ENCODE results near the gene GDF10. TPM values are rescaled to one million over a fixed set of nuclear protein-coding genes. Genes with fewer than 3 reads are reported as not detected.

The GDF10 gene
- total RNA-seq, 1 donor = under 0.01 TPM

GRCh38 chr10:47256751-47257336, 43.2 kb upstream of the GDF10 start:
- no peak for DNase-seq (ENCODE audit: insufficient read length, low spot score, missing footprints)
- Histone ChIP-seq H3K4me1 (ENCODE audit: insufficient read depth, low read length) (peaks cover 21% of the 10 kb centered on the region), H2AFZ (ENCODE audit: low read length) (no peak overlapping the region), H3K79me2 (ENCODE audit: insufficient read depth, low read length) (no peaks in the 10 kb centered on the region), H3K9me3 (ENCODE audit: low read depth, low read length) (no peaks in the 10 kb centered on the region), H3K27ac (ENCODE audit: low read depth, low read length) (no peak overlapping the region), H3K36me3 (ENCODE audit: insufficient read depth, low read length) (no peaks in the 10 kb centered on the region), H3K27me3 (ENCODE audit: insufficient read depth, low read length) (peaks cover 22% of the 10 kb centered on the region), H4K20me1 (ENCODE audit: insufficient read depth, low read length) (no peaks in the 10 kb centered on the region), H3K4me2 (ENCODE audit: insufficient read depth, low read length) (no peak overlapping the region), H3K4me3 (ENCODE audit: insufficient read depth, low read length) (no peak overlapping the region)
- TF ChIP-seq CTCF (IDR thresholded peaks at IDR 0.05; ENCODE audit: extremely low read depth, low read depth, low read length) = no peak

- peak; percentile 72 for DNase-seq (ENCODE audit: insufficient read length, low spot score, missing footprints)
- Histone ChIP-seq H3K4me3 (ENCODE audit: insufficient read depth, low read length) (no peak overlapping the region), H3K9me3 (ENCODE audit: low read depth, low read length) (no peaks in the 10 kb centered on the region), H3K79me2 (ENCODE audit: insufficient read depth, low read length) (no peaks in the 10 kb centered on the region), H3K27me3 (ENCODE audit: insufficient read depth, low read length) (peaks cover 20% of the 10 kb centered on the region), H3K36me3 (ENCODE audit: insufficient read depth, low read length) (no peaks in the 10 kb centered on the region), H3K4me1 (ENCODE audit: insufficient read depth, low read length) (peaks cover 25% of the 10 kb centered on the region), H3K27ac (ENCODE audit: low read depth, low read length) (no peak overlapping the region), H2AFZ (ENCODE audit: low read length) (no peak overlapping the region), H3K4me2 (ENCODE audit: insufficient read depth, low read length) (peak overlapping the region; percentile 55), H4K20me1 (ENCODE audit: insufficient read depth, low read length) (no peaks in the 10 kb centered on the region)
- no peak for TF ChIP-seq CTCF (IDR thresholded peaks at IDR 0.05; ENCODE audit: extremely low read depth, low read depth, low read length)
These were observed 42.4 kb upstream of the GDF10 start for GRCh38 chr10:47257396-47258120.

GRCh38 chr10:47258921-47259320, 41.1 kb upstream of the GDF10 start:
- Histone ChIP-seq H3K27ac (ENCODE audit: low read depth, low read length) (no peak overlapping the region), H3K9me3 (ENCODE audit: low read depth, low read length) (no peaks in the 10 kb centered on the region), H4K20me1 (ENCODE audit: insufficient read depth, low read length) (no peaks in the 10 kb centered on the region), H2AFZ (ENCODE audit: low read length) (no peak overlapping the region), H3K4me1 (ENCODE audit: insufficient read depth, low read length) (peaks cover 18% of the 10 kb centered on the region), H3K27me3 (ENCODE audit: insufficient read depth, low read length) (peaks cover 20% of the 10 kb centered on the region), H3K79me2 (ENCODE audit: insufficient read depth, low read length) (no peaks in the 10 kb centered on the region), H3K36me3 (ENCODE audit: insufficient read depth, low read length) (no peaks in the 10 kb centered on the region), H3K4me2 (ENCODE audit: insufficient read depth, low read length) (no peak overlapping the region), H3K4me3 (ENCODE audit: insufficient read depth, low read length) (no peak overlapping the region)
- no peak for TF ChIP-seq CTCF (IDR thresholded peaks at IDR 0.05; ENCODE audit: extremely low read depth, low read depth, low read length)
- no peak for DNase-seq (ENCODE audit: insufficient read length, low spot score, missing footprints)

- H3K4me3 ChIP-seq (ENCODE audit: insufficient read depth, low read length) = no peak overlapping the region
- TF ChIP-seq CTCF (IDR thresholded peaks at IDR 0.05; ENCODE audit: extremely low read depth, low read depth, low read length) = no peak
- no peak overlapping the region for H3K27ac ChIP-seq (ENCODE audit: low read depth, low read length)
- H3K36me3 ChIP-seq (ENCODE audit: insufficient read depth, low read length) = no peaks in the 10 kb centered on the region
- H3K79me2 ChIP-seq (ENCODE audit: insufficient read depth, low read length) = no peaks in the 10 kb centered on the region
- peaks cover 20% of the 10 kb centered on the region for H3K27me3 ChIP-seq (ENCODE audit: insufficient read depth, low read length)
- no peak for DNase-seq (ENCODE audit: insufficient read length, low spot score, missing footprints)
- no peaks in the 10 kb centered on the region for H3K9me3 ChIP-seq (ENCODE audit: low read depth, low read length)
- H3K4me2 ChIP-seq (ENCODE audit: insufficient read depth, low read length) = no peak overlapping the region
- no peak overlapping the region for H2AFZ ChIP-seq (ENCODE audit: low read length)
- H4K20me1 ChIP-seq (ENCODE audit: insufficient read depth, low read length) = no peaks in the 10 kb centered on the region
- peaks cover 12% of the 10 kb centered on the region for H3K4me1 ChIP-seq (ENCODE audit: insufficient read depth, low read length)
These were observed 40.5 kb upstream of the GDF10 start for GRCh38 chr10:47259466-47259865.
